T-helper 17 cell (primary cell): ENCODE results near the gene TACC2. TPM values are rescaled to one million over a fixed set of nuclear protein-coding genes. Genes with fewer than 3 reads are reported as not detected.

Experiments used
- ATAC-seq: fragments of 150-1000 bp; cut with Tn5 transposase; 2 replicates; pipeline ENCODE4 v1.10.0; 2021; ENCODE audit warnings: mild to moderate bottlenecking, moderate library complexity
- DNase-seq, 3 donors: peaks; one replicate each; pipeline versions ENCODE4 v3.0.0 to v3.0.0-alpha.2; 2020 to 2021
- H3K9me3 ChIP-seq: one replicate; pipeline ENCODE4 v1.7.0; 2013; ENCODE audit warnings: low read length, mild to moderate bottlenecking; ENCODE audit not compliant: control insufficient read depth, poor library complexity, severe bottlenecking
- H3K27ac Mint-ChIP-seq: one replicate; pipeline ENCODE4 v1.8.0; 2022; ENCODE audit warnings: mild to moderate bottlenecking, moderate library complexity, mixed read lengths
- H3K27me3 Mint-ChIP-seq: one replicate; pipeline ENCODE4 v1.8.0; 2022; ENCODE audit warnings: mixed read lengths
- H3K36me3 Mint-ChIP-seq: one replicate; pipeline ENCODE4 v1.8.0; 2022; ENCODE audit warnings: low read depth, mixed read lengths
- H3K4me1 Mint-ChIP-seq: one replicate; pipeline ENCODE4 v1.8.0; 2022; ENCODE audit warnings: mild to moderate bottlenecking, mixed read lengths
- H3K4me3 Mint-ChIP-seq: one replicate; pipeline ENCODE4 v1.8.0; 2022; ENCODE audit warnings: mild to moderate bottlenecking, moderate library complexity, mixed read lengths
- total RNA-seq, 4 donors: library from RNA in 2 of 4; stranded (reverse) in 2 of 4; gene quantifications; one replicate each; pipeline ENCODE4 v1.2.3 and lab custom pipeline; 2022 to 2026

Gene TACC2
- total RNA-seq, 2 donors from 2014 or later, result not detected

DNA sequence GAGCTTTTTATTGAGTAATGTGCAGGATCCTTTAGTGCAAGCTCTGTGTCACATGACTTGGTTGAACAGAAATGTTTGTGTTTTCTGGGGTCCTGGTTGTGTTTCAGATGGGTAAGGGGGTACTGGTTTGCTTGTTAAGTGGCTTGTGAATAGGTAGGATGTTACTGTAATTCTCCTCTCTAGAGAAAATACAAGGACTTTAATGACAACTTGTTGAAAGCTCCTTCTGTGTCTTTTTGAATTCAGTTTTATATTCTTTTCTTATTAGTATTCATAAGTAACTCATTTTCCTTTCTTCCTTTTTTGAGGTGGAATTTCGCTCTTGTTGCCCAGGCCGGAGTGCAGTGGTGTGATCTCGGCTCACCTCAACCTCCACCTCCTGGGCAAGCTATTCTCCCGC is 196.7 kb downstream of the TACC2 start:
- Mint-ChIP-seq H3K27me3 (peaks cover 21% of the 10 kb centered on the region), H3K4me1 (no peaks in the 10 kb centered on the region), H3K36me3 (no peaks in the 10 kb centered on the region), H3K4me3 (no peak overlapping the region), H3K27ac (no peak overlapping the region)
- no peaks in the 10 kb centered on the region for H3K9me3 ChIP-seq
- ATAC-seq (no peak), DNase-seq (no peak)

DNA sequence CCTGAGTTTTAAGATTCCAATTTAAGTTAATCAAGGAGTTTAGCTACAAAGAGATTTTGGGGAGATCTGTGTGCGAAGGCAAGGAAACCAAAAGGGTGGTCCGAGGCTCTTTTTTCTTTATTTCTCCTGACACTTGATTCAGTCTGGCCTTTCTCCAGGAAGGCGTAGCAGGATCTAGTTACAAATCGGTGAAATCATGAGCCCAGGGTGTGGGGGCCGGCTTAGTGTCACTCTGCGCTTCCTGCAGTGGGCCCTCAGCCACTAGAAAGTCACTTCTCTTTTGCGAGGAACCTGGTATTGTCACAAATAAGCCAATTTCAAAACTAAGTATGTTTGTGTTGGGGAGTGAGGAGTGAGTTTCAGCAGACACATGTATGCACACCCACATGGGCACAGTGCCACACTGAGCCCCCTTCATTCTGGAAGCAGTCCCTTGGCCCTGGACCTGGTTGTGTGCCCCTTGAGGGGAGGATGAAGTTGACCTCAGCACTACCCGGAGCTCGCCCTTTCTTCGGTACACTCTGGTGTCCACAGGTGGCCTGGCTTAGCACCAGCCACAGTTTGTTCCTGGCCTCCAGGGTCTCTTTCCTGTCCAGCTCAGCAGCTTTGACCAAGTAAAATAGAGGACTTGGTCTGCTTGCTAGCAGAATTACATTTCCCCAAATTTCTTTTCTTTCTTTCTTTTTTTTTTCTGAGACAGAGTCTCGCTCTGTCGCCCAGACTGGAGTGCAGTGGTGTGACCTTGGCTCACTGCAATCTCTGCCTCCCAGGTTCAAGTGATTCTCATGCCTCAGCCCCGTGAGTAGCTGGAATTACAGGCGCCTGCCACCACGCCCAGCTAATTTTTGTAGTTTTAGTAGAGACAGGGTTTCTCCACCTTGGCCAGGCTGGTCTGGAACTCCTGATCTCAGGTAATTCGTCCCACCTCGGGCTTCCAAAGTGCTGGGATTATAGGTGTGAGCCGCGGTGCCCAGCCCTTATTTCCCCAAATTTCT is 198.2 kb downstream of the TACC2 start:
- no peak for ATAC-seq
- no peaks in the 10 kb centered on the region for H3K9me3 ChIP-seq
- DNase-seq, result no peak
- Mint-ChIP-seq H3K4me3 (no peak overlapping the region), H3K27ac (no peak overlapping the region), H3K27me3 (peaks cover 17% of the 10 kb centered on the region), H3K4me1 (no peaks in the 10 kb centered on the region), H3K36me3 (no peaks in the 10 kb centered on the region)

DNA sequence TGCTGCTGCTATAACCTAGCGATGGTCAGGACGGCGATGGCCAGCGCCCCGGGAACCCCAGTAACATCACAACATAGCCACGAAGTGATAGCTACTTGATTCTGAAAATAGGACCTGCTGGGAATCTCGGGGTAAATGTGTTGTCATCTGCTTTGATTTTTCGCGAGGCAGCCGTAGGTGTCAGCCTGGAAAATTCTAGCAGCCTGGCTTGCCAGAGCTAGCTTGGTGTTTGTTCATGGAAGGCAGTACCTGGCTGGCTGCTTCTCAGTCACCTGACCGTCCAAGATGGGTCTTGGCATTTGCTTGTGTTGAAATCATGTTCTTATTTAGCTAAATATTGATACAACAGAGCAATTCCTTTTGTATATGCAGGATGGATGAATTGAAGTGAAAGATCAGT is 199.7 kb downstream of the TACC2 start:
- ATAC-seq, result no peak
- Mint-ChIP-seq H3K4me1 (no peaks in the 10 kb centered on the region), H3K36me3 (no peaks in the 10 kb centered on the region), H3K27ac (peak overlapping the region; percentile 19), H3K4me3 (no peak overlapping the region), H3K27me3 (peaks cover 24% of the 10 kb centered on the region)
- no peaks in the 10 kb centered on the region for H3K9me3 ChIP-seq
- DNase-seq, result no peak

DNA sequence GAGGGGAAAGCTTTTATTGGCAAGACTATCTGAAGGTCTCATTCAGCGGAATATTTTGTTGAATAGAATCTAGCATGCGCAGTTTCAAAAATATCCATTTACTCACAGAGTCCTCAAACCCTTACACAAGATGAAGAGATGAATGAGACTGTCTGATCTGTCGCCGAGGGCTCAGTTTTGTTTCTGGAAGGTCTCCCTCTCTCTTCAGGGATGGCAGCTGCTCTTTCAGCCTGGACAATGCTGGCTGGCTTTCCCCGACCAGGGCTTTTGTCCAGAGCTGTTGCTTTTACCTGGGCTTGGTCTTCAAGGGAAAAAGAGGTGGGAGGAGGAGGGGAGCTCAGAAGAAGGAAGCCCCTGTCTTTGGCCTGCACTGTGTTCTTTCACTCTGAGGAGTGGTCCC is 200.2 kb downstream of the TACC2 start:
- ATAC-seq, result no peak
- Mint-ChIP-seq H3K36me3 (no peaks in the 10 kb centered on the region), H3K4me3 (no peak overlapping the region), H3K27me3 (peaks cover 24% of the 10 kb centered on the region), H3K27ac (peak overlapping the region; percentile 19), H3K4me1 (no peaks in the 10 kb centered on the region)
- H3K9me3 ChIP-seq, result no peaks in the 10 kb centered on the region
- no peak for DNase-seq

DNA sequence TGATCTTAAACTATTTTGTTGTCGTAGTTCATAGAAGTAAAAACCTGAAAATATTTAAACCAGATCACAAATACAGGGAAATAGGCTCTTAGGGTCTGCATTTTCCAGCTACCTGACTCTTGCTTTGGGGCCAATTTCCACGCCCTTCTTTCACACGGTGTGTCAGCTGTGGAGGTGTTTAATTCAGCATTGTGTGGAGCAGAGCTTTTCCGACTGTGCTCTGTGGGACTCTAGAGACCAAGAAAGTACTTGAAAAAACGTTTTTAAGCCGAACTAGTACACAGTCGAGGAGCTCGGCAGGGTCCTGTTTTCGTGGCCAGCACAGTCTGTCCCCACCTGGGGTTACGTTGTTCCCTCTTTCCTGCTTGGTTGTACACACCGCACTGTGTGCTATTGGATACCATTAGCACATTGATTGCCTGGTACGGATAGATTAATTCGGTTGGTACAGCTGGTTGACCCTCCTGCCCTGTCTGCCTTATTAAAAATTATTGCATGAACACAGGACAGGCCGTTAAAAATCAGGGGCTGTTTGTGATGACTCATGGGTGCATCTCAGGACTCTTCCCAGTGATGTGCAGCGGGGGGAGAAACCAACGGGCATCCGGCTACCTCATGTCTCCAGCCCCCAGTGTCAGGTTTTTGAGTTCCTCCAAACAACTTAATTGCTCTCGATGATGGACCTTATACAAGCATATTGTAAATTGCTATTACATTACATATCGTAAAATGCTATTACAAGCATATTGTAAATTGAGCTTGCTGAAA is 201.4 kb downstream of the TACC2 start:
- H3K36me3 Mint-ChIP-seq, result no peaks in the 10 kb centered on the region
- H3K4me1 Mint-ChIP-seq, result no peaks in the 10 kb centered on the region
- no peaks in the 10 kb centered on the region for H3K9me3 ChIP-seq
- H3K4me3 Mint-ChIP-seq, result no peak overlapping the region
- DNase-seq (no peak), ATAC-seq (no peak)
- H3K27ac Mint-ChIP-seq, result no peak overlapping the region
- H3K27me3 Mint-ChIP-seq, result peaks cover 24% of the 10 kb centered on the region

DNA sequence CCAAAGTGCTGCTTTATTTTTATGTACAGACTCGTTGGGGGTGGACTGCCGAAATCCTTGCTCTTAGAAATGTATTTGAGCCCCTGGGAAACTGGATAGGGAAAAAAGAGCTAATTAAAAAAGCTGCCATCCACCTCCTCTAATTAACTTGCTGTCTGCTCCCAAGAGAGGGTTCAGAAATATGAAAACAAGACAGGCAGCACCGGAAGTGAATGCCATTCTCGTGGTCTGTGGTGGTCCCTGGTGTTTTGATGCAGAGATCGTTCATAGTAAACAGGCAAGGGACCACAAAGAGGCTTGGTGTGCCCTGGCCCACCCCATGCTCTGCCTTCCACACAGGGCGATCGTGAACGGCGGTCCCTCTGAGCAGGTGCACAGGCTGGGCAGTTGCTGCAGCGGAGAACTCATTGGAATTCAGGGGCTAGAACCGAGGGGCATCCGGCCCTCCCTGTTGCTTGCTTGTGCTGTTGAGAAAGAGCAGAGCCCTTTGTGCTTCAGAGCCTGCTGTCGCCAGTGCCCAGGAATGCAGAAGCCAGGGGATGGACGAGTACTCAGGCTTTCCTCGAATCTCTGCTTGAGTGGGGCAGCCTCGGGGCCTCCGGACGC is 203.1 kb downstream of the TACC2 start:
- Mint-ChIP-seq H3K36me3 (no peaks in the 10 kb centered on the region), H3K4me3 (no peak overlapping the region), H3K27ac (no peak overlapping the region), H3K4me1 (no peaks in the 10 kb centered on the region), H3K27me3 (peaks cover 20% of the 10 kb centered on the region)
- DNase-seq (no peak), ATAC-seq (no peak)
- no peaks in the 10 kb centered on the region for H3K9me3 ChIP-seq

DNA sequence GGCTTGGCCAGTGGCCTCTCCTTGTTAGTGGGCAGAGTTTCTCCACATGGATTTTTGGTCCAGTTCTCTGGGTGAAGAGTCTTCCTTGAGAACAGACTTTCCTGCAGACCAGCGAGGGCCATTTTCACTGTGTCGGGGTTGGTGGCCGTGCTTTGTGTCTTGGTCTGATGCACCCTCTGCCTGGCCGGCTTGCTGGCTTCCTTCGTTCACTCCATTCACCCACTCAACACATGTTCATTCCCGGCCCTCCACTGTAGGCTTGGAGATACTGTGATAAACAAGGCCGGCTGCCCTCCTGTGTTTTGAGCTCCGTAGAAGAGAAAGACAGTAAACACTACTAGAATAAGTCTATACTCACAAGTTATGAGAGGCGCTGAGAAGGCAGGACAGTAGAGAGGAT is 205.3 kb downstream of the TACC2 start:
- Mint-ChIP-seq H3K4me1 (no peaks in the 10 kb centered on the region), H3K27ac (no peak overlapping the region), H3K4me3 (no peak overlapping the region), H3K36me3 (no peaks in the 10 kb centered on the region), H3K27me3 (peaks cover 29% of the 10 kb centered on the region)
- no peaks in the 10 kb centered on the region for H3K9me3 ChIP-seq
- ATAC-seq, result no peak
- DNase-seq, result no peak

DNA sequence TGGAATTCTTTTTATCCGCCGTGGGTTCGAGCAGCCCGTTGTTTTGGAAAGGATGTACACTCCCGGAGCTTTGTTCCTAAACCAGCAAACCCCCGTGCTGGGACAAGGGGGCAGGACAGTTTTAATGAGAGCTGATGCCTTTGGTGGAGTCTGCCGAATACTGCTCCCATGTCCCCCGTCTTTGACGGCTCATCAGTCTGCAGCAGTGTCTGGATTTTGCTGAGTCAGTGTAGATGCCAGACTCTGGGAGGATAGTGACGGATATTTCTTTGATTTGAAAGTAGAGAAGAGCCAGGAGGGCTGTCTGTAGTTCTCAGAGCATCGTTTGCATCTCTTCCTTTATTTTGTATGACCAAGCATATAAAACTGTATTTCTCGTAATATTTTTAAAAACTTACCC is 207.3 kb downstream of the TACC2 start:
- no peaks in the 10 kb centered on the region for H3K4me1 Mint-ChIP-seq
- H3K27me3 Mint-ChIP-seq, result peaks cover 29% of the 10 kb centered on the region
- DNase-seq, result no peak
- H3K36me3 Mint-ChIP-seq, result no peaks in the 10 kb centered on the region
- no peaks in the 10 kb centered on the region for H3K9me3 ChIP-seq
- no peak for ATAC-seq
- no peak overlapping the region for H3K4me3 Mint-ChIP-seq
- no peak overlapping the region for H3K27ac Mint-ChIP-seq

DNA sequence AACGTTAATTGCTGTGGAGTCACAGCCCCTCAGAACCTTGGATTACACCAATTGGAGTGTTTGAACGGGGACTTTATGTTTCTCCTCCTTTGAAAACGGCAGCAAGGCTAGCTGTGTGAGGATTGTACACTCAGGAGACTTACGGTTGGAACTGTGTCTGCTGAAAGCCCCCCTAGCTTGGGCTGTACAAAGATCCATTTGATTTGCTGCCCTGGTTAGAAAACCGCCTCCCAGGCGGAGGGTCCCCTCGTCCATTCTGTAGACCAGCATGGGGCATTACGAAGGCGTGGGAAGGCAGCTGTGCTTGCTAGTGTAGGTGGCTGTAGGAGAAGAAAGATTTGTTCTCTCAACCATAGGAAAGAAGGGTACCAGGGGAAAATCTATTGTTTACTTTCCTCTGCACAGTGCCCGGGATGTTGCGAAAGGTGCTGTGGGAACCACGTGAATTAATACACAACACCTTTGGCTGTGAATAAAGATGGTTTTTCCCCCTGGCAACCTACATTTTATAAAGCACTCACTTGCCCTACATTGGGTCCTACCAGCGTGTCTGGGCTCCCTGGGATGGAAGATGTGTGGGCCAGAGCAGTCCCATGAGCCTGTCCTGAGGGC is 208.8 kb downstream of the TACC2 start:
- H3K36me3 Mint-ChIP-seq, result no peaks in the 10 kb centered on the region
- no peaks in the 10 kb centered on the region for H3K9me3 ChIP-seq
- ATAC-seq (no peak), DNase-seq (no peak)
- no peak overlapping the region for H3K4me3 Mint-ChIP-seq
- no peaks in the 10 kb centered on the region for H3K4me1 Mint-ChIP-seq
- no peak overlapping the region for H3K27ac Mint-ChIP-seq
- H3K27me3 Mint-ChIP-seq, result peaks cover 21% of the 10 kb centered on the region

DNA sequence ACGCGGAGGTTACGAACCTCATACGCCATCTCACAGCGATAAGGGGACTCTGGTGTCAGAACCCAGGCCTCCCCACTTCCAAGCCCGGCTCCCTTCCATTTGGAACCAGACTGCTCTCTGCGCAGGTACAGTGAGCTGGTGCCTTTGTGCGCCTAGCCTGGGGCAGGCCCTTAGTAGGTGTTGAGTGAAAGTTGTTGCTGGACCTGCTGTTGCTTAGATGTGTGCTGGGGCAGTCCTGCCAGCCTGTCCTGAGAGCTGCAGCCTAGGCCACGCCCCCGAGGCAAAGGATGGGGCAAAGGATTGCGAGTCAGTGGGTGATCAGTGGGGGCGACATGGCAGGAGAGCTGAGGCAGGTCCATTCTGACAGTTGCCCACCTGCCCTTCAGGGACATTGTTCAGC is 209.7 kb downstream of the TACC2 start:
- no peaks in the 10 kb centered on the region for H3K36me3 Mint-ChIP-seq
- no peak overlapping the region for H3K27ac Mint-ChIP-seq
- peaks cover 13% of the 10 kb centered on the region for H3K27me3 Mint-ChIP-seq
- no peak overlapping the region for H3K4me3 Mint-ChIP-seq
- H3K4me1 Mint-ChIP-seq, result no peaks in the 10 kb centered on the region
- DNase-seq (no peak), ATAC-seq (no peak)
- H3K9me3 ChIP-seq, result no peaks in the 10 kb centered on the region

DNA sequence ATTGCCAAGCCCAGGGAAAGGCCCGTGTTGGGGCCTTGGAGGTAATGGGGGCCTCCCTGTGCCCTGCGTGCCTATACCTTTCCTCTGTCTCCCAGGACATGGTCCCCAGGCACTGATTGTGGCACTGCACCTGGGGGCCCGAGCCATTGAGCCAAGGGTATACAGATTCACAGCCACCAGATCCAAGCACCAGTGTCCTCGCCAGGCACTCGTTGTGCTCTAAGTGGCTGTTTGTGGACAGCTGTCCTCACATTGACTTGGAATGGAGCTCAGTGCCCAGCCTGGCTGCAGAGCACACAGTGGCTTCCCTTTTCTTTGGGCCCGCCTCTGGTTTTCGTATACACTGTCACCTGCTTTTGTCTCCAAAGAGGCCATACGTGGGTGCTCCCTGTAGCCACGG is 210.1 kb downstream of the TACC2 start:
- H3K9me3 ChIP-seq, result no peaks in the 10 kb centered on the region
- no peak for ATAC-seq
- no peak for DNase-seq
- no peaks in the 10 kb centered on the region for H3K36me3 Mint-ChIP-seq
- no peaks in the 10 kb centered on the region for H3K4me1 Mint-ChIP-seq
- H3K27ac Mint-ChIP-seq, result no peak overlapping the region
- H3K27me3 Mint-ChIP-seq, result peaks cover 13% of the 10 kb centered on the region
- no peak overlapping the region for H3K4me3 Mint-ChIP-seq

DNA sequence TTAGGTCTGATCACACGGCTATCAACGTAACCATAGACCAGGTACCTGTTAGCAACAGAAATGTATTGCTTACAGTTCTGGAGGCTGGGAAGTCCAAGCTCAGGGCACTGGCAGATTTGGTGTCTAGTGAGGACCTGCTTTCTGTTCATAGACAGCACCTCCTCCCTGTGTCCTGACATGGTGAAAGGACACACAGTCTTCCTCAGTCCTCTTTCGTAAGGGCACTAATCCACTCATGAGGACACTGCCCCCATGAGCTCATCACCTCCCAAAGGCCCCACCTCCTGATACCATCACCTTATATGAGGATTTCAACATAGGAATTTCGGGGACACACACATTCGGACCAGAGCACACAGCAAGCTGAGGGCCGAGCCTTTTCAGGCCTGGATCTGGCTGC is 210.7 kb downstream of the TACC2 start:
- DNase-seq, result no peak
- Mint-ChIP-seq H3K27me3 (peaks cover 13% of the 10 kb centered on the region), H3K4me3 (no peak overlapping the region), H3K27ac (no peak overlapping the region), H3K4me1 (no peaks in the 10 kb centered on the region), H3K36me3 (no peaks in the 10 kb centered on the region)
- ATAC-seq, result no peak
- no peaks in the 10 kb centered on the region for H3K9me3 ChIP-seq

DNA sequence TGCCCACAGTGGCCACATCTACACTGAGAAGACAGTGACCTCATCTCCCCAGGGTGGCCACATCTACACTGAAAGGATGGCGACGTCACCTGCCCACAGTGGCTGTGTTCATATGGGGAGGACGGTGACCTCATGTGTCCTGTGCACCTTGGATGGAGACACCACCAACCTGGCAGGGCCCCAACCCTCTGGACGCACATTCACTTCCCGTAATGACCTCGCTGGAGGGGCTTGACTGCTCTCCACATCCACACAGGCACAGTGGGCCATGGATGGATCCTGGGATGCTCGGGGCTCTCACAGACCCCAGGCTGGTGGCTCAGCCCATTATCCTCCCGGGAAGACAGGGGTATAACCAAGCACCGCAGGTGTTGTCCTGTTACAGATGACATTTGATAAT is 212.4 kb downstream of the TACC2 start:
- DNase-seq (no peak), ATAC-seq (no peak)
- H3K4me1 Mint-ChIP-seq, result no peaks in the 10 kb centered on the region
- no peaks in the 10 kb centered on the region for H3K9me3 ChIP-seq
- no peak overlapping the region for H3K27ac Mint-ChIP-seq
- no peaks in the 10 kb centered on the region for H3K36me3 Mint-ChIP-seq
- no peak overlapping the region for H3K4me3 Mint-ChIP-seq
- H3K27me3 Mint-ChIP-seq, result peaks cover 13% of the 10 kb centered on the region
